HL-60 (cell line): ENCODE measurements around the gene DPH5.
"Not testable (repeated sequence)": the region's sequence is repeated elsewhere in the genome, so short reads cannot be mapped to it uniquely, and the experiment has no call there.

Experiments
- DNase-seq, 2 experiments: peaks; one replicate each; pipeline ENCODE4 v3.0.0-alpha.2; 2010 to 2020; ENCODE audit warnings: low read depth in 1 of 2, low spot score in 1 of 2
- H3K27ac ChIP-seq: fragments of 250-450 bp; sonication (Bioruptor Pico); replicated peaks from 2 replicates; pipeline ENCODE4 v1.5.1; 2020; ENCODE audit warnings: mild to moderate bottlenecking, moderate library complexity
- H3K27me3 ChIP-seq: fragments of 250-450 bp; sonication (Bioruptor Pico); 2 replicates; pipeline ENCODE4 v1.5.1; 2021; ENCODE audit warnings: mild to moderate bottlenecking, moderate library complexity; ENCODE audit not compliant: insufficient read depth, poor library complexity, severe bottlenecking
- H3K4me3 ChIP-seq: replicated peaks from 2 replicates; pipeline ENCODE4 v1.5.1; 2011; ENCODE audit warnings: mild to moderate bottlenecking, control low read depth, low read length; ENCODE audit not compliant: insufficient read depth
- CTCF ChIP-seq: IDR thresholded peaks from one replicate; pipeline ENCODE4 v1.5.1; 2011; ENCODE audit warnings: low read length, control low read depth, inconsistent platforms; ENCODE audit not compliant: insufficient read depth
- GABPA ChIP-seq: IDR thresholded peaks from 2 replicates; pipeline ENCODE4 v1.6.1; 2012; ENCODE audit warnings: low read depth
- POLR2AphosphoS5 ChIP-seq: IDR thresholded peaks from 2 replicates; pipeline ENCODE4 v1.6.1; 2012; ENCODE audit warnings: low read depth
- REST ChIP-seq: IDR thresholded peaks from 2 replicates; pipeline ENCODE4 v1.6.1; 2012; ENCODE audit warnings: low read depth; ENCODE audit not compliant: insufficient replicate concordance
- SPI1 ChIP-seq: IDR thresholded peaks from 2 replicates; pipeline ENCODE4 v1.6.1; 2012; ENCODE audit warnings: low read depth, mild to moderate bottlenecking, borderline replicate concordance

Gene DPH5

GRCh38 chr1:101033017-101033416 lies 7.4 kb upstream of the DPH5 start:
- no peak for DNase-seq
- H3K27ac ChIP-seq: no peak overlapping the region
- no peak for TF ChIP-seq SPI1
- TF ChIP-seq REST: no peak
- no peak for TF ChIP-seq GABPA
- TF ChIP-seq POLR2AphosphoS5: no peak
- no peak for TF ChIP-seq CTCF
- H3K27me3 ChIP-seq: no peaks in the 10 kb centered on the region
- H3K4me3 ChIP-seq: no peak overlapping the region

- DNase-seq, H3K4me3 ChIP-seq, H3K27ac ChIP-seq, H3K27me3 ChIP-seq: not testable (repeated sequence)
Observed at GRCh38 chr1:101032129-101032528, 6.5 kb upstream of the DPH5 start.

- DNase-seq: no peak
- TF ChIP-seq SPI1 (no peak; the same call in 1 of the 2 replicates), POLR2AphosphoS5 (no peak), REST (no peak), CTCF (no peak)
- H3K27me3 ChIP-seq: no peaks in the 10 kb centered on the region
- H3K4me3 ChIP-seq: no peak overlapping the region
- no peak overlapping the region for H3K27ac ChIP-seq
Observed at GRCh38 chr1:101030881-101031280, 5.3 kb upstream of the DPH5 start.

- Histone ChIP-seq H3K27ac (no peak overlapping the region), H3K27me3 (no peaks in the 10 kb centered on the region), H3K4me3 (no peak overlapping the region)
- TF ChIP-seq GABPA (no peak), POLR2AphosphoS5 (no peak), CTCF (no peak)
- DNase-seq: no peak
Observed at GRCh38 chr1:101029184-101029583, 3.6 kb upstream of the DPH5 start.

- DNase-seq: no peak
- Histone ChIP-seq H3K4me3 (no peak overlapping the region), H3K27me3 (no peaks in the 10 kb centered on the region), H3K27ac (no peak overlapping the region)
- TF ChIP-seq GABPA: no peak
- TF ChIP-seq POLR2AphosphoS5: no peak
- no peak for TF ChIP-seq REST
- no peak for TF ChIP-seq SPI1
- TF ChIP-seq CTCF: no peak
Observed at GRCh38 chr1:101028466-101028865, 2.9 kb upstream of the DPH5 start.
